ENCODE measurements around the gene FAM83G.
"Not testable (repeated sequence)": the region's sequence is repeated elsewhere in the genome, so short reads cannot be mapped to it uniquely, and the experiment has no call there.

FAM83G gene

DNA sequence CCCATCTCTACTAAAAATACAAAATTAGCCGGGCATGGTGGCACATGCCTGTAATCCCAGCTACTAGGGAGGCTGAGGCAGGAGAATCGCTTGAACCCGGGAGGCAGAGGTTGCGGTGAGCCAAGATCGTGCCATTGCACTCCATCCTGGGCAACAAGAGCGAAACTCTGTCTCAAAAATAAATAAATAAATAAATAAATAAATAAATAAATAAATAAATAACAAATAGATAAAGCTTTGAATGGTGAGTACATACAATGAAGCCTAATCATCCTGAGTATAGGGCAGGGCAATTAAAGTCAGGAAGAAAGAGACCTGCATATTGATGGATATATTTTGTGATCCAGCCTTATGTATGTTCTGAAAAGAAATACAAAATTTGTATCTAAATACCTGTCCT, 48.5 kb downstream of the FAM83G start:
- DNase-seq (ENCODE audit: low read depth in 2 of 2, low spot score in 1 of 2) = not testable (repeated sequence)

DNA sequence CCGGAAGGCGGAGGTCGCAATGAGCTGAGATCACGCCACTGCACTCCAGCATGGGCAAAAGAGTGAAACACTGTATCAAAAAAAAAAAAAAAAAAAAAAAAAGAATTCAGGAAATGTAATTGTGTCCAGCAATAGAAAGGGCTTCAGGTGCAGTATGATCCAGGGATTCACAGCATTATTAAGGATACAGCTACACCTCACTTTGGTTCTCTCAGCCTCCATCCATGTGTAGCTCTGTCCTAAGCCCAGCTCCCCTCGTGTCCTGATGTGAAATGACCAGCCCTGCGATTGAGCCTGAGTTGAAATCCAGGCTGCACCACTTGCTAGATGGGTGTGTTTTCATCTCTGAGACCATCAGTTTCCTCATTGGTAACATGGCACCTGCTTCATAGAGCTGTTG, 49.6 kb downstream of the FAM83G start:
- no peak for DNase-seq (ENCODE audit: low read depth in 2 of 2, low spot score in 1 of 2)

GRCh38 chr17:18954321-18954720, 50.2 kb downstream of the FAM83G start:
- no peak for DNase-seq (ENCODE audit: low read depth in 2 of 2, low spot score in 1 of 2)

GRCh38 chr17:18953231-18953728, 51.3 kb downstream of the FAM83G start:
- no peak for DNase-seq (ENCODE audit: low read depth in 2 of 2, low spot score in 1 of 2)

DNA sequence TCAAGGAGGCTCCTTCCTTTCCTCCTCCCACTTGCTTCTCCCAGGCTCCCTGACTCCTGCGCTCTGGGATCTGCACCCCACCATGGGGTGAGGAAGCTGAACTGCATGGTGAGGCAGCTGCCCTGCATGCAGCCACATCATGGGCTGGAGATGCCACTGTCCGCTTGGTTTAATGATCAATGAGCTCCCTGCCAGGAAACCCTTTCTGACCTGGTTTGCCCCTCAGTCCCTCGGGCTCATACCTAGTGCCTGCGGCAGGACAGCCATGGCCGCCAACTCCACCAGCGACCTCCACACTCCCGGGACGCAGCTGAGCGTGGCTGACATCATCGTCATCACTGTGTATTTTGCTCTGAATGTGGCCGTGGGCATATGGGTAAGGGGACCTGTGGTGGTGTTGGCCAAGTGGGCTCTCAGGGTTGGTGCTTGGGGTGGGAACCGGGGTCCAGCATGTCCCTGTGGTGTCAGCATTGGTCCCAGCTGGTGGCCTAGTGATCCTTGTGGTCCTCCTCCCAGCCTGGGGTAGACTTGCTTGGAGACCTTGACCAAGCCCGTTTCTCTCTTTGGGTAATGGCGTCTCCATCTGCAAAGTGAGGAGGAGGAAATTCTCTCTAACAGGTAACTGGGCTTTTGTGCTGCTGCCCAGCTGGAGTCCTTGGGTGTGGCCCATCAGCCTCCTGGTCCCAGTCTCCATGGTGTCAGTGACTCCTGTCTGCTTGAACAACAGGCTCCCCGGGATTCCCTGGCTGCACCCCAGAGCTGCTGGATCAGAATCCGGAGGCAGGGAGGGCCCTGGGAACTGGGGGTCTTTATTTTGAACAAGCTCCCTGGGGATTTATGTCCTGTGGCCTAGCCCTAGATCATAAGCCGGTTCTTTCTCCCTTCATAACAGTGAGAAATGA, 52.4 kb downstream of the FAM83G start, which contains the start of gene SLC5A10:
SLC5A10 (plus strand) TSS at position 225 of the 902 bp plus-strand sequence; CDS start at position 266, 41 bp downstream.
- no peak for DNase-seq (ENCODE audit: low read depth in 2 of 2, low spot score in 1 of 2)

DNA sequence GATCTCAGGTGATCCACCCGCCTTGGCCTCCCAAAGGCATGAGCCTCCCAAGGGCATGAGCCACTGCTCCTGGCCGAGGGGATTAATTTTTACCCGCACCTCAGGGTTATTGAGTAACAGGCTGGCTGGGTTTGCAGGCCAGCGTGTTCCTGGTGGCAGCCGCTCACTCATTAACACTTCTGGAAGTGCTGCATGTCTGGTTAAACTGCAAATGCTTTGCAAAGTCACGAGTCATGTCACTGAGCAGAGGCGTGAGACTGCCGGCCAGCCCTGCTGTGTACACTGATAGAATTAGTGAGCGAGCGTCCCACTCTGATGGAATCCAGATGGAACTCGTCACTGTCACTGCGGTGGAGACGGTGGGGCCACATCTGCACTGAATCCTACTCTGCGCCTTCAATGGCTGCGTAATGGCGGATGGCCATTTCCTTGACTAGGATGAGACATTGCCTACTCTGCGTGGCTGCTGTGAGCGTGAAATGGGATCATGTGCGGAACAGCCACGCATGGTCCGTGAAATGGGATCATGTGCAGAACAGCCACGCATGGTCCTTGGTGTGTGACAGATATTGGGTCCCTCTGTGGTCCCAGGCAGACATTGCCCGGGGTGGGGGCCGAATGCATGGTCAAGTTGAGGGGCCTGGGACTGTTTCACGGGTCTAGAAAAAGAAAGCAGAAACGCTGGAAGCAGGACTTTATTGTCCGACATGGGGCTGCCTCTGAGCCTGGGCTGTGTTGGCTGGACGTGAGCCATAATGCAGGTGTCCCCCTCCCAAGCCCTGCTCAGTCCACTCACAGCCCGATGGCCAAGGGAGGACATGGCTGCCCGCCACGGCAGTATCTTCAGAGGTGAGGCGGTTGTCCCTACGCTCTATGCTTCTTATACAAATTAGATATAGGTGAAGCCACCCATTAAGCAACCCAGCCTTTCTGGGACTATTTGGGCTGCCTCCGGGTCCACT, 53.3 kb downstream of the FAM83G start:
- no peak for DNase-seq (ENCODE audit: low read depth in 2 of 2, low spot score in 1 of 2)

DNA sequence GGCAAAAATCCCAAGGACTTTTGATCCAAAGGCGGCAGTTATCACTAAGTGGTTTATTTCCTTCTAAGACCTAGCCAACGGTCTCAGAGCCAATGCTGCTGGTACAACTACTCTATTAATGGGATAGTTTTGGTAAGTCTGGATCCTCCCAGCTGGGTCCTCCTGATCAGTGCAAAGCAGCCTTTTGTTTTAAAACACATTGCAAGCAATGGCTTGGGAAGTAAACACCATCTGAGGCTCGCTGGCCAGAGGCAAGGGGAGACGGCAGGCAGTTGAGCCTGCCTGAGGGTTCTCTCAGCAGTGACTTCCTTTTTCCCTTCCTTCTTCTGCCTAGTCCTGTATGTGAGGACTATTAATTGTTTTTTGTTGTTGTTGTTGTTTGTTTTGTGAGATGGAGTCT, 54.2 kb downstream of the FAM83G start:
- no peak for DNase-seq (ENCODE audit: low read depth in 2 of 2, low spot score in 1 of 2)

DNA sequence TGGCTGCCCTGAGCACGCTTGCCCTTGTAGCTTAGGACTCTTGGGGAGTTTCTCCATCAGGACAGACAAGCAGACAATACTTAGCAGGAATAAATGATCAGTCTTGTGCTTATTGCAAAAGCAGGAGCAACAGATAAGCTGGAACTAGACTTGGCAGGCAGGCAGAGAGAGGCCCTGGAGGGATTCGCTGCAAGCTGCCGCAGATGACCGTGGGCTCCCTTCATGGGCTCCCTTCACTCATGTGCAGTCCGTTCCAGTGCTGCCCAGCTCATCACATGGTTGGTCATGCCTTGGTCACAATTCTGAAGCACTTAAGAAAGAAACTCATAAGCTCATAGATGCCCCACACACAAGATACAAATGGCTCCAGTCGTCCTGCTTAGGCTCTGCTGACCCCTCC, 55.0 kb downstream of the FAM83G start:
- DNase-seq (ENCODE audit: low read depth in 2 of 2, low spot score in 1 of 2) = no peak

DNA sequence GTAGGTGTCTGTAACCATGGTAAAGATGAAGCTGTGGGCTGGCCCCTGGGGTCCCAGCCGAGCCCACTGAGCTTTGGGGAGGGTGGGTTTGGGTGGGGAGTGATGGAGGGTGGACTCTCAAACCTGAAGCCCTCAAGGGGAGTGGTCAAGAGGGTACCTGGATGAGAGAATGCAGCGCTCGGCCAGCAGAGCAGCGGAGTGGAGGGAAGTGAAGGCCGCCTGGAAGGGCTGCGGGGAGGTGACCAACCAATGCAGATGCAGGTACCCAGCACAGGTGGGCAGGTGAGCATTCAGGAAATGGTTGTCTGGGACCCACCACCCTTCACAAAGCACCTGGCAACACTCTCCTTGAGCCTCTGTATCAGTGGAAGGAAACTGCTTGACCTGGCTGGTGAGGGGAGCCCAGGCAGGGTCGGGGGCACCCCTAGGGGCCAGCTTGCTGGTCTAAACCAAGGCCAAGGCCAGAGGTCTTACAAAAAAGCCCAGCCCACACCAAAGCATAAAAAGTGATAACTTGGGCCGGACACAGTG, 56.0 kb downstream of the FAM83G start:
- DNase-seq (ENCODE audit: low read depth in 2 of 2, low spot score in 1 of 2) = no peak

GRCh38 chr17:18947866-18948265, 56.7 kb downstream of the FAM83G start:
- no peak for DNase-seq (ENCODE audit: low read depth in 2 of 2, low spot score in 1 of 2)

- no peak for DNase-seq (ENCODE audit: low read depth in 2 of 2, low spot score in 1 of 2)
These were observed 58.0 kb downstream of the FAM83G start for GRCh38 chr17:18946536-18946935.

DNA sequence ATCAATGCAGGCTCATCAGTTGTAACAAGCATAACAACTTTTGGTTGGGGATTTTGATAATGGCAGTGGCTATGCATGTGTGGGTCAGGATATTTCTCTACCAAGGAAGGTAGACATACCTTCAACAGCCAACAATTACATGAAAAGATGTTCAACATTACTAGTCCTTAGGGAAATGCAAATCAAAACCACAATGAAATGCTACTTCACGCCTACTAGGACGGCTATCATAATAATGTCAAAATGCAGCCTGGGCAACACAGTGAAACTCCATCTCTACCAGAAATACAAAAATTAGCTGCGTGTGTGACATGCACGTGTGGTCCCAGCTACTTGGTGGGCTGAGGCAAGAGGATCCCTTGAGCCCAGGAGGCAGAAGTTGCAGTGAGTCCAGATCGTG, 59.9 kb downstream of the FAM83G start:
- DNase-seq (ENCODE audit: low read depth in 2 of 2, low spot score in 1 of 2) = no peak

DNA sequence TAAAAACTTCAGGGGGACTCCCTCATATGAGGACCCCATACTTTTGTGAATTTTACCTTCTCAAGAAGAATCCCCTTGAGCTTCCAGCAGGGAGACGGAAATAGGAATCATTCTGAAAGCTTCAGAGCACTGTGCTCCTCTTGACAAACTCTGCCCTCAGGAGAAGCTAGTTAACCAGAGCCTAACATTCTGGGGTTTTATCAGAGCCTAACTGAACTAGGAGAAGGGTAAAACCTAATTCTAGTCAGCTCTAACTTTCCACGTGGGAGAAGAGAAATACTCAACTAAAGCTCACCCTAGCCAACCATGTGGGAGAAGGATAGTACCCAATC, 65.9 kb downstream of the FAM83G start:
- DNase-seq (ENCODE audit: low read depth in 2 of 2, low spot score in 1 of 2) = no peak

DNA sequence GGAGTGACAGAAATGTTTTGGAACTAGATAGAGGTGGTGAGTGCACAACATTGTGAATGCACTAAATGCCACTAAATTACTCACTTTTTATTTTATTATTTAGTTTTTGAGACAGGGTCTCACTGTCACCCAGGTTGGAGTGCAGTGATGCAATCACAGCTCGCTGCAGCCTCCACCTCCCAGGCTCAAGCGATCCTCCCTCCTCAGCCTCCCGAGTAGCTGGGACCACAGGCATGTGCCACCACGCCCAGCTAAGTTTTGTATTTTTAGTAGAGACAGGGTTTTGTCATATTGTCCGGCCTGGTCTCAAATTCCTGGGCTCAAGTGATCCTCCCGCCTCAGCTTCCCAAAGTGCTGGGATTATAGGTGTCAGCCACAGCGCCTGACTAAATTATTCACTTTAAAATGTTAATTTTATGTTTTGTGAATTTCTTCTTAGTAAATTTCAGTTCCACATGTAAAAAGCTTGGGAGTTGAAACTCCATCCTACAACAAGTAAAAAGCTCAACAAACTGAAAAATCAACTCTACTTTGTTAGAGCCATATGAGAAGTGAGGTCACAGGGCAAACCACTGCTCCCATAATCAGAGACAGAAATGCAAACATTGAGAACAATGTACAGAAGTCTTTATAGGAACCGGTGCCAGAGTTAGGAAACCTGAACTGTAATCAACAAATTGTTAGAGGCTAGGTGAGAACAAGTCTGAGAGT, 66.4 kb downstream of the FAM83G start:
- no peak for DNase-seq (ENCODE audit: low read depth in 2 of 2, low spot score in 1 of 2)

DNA sequence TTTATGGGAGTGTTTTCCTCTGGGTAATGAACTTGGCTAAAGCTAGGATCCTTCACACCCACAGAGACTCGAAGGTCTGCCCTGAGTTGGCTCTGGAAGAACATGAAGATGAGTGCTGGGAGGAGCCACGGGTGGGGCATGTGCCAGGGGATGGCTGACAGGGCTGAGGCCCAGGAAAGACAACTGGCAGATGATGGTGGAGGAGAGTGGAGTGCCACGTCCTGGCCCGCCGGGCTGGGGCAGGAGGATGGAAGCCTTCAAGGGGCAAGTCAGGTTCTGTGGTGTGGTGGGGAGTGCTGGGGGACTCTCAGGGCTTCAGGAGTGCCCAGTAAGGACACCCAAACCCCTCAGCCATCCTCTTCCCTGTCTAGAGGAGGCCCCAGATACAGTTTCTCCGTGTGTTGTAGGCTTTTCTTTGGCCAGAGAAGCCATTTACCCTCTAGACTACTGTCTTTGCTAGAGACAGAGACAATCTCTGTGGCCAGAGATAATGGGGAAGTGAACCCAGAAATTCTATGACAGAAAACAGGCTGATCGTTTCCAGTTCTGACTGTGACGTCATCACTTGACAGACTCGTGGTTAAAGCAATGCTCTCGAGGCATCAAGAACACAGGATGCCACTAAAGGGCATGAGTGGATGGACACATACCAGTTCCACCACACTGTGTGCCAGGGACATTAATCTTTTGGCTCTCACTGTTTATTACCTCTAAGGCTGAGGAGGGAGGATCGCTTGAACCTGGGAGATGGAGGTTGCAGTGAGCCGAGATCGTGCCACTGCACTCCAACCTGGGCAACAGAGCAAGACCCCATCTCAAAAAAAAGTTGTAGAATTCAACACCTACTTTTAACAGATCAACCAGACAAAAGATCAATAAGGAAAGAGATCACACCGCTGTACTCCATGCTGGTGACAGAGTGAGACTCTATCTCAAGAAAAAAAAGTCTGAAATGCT, 71.2 kb downstream of the FAM83G start:
- no peak for DNase-seq (ENCODE audit: low read depth in 2 of 2, low spot score in 1 of 2)

DNA sequence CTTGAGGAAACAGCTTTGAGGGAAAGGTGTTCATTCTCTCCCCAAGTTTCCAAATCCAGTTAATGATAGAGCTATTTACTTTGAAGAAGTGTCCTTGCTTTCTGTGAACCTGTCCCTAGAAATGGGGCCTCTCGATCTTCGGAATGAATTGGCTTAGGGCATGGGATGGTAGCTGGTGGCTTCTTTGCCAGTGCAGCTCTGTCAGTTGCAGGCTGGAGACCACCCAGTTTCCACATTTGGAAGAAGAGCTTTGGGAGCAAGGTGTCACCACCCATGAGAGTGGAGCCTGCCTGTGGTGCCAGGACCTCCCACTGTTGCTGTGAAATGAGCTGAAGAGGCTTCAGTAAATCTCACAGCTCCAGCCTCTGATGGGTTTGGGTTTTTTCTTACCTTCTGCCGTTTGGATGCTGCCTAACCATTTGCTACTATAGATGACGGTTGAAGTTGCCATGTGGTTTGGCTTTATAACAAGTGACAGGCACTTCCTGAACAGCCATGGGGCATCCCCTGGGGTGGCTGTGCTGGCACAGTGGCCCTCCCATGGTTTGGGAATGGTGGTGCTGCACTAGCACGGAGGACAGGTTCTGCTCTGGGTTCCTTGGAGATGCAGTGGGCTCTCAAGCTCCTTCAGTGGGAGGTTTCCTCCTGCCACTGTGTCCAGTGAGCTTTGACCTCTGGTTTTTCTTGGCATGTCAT, 72.1 kb downstream of the FAM83G start:
- DNase-seq (ENCODE audit: low read depth in 2 of 2, low spot score in 1 of 2) = no peak

- DNase-seq (ENCODE audit: low read depth in 2 of 2, low spot score in 1 of 2) = no peak
These were observed 75.9 kb downstream of the FAM83G start for GRCh38 chr17:18928628-18929125.

GRCh38 chr17:18925187-18925586, 79.4 kb downstream of the FAM83G start:
- DNase-seq (ENCODE audit: low read depth in 2 of 2, low spot score in 1 of 2) = no peak

GRCh38 chr17:18922596-18922995, 82.0 kb downstream of the FAM83G start:
- not testable (repeated sequence) for DNase-seq (ENCODE audit: low read depth in 2 of 2, low spot score in 1 of 2)

Data from stimulated activated CD8-positive, alpha-beta memory T cell treated with anti-CD3 and anti-CD28 coated beads, Interleukin-4, amount 100 ng/mL, for 1 hour (primary cell).